RWPE2 (cell line): Measurements from ENCODE around the gene TSHZ2.

Source experiments
- ATAC-seq: fragments of 200-7000 bp; cut with Tn5 transposase; 3 replicates; pipeline ENCODE4 v1.9.1; 2021; ENCODE audit warnings: low read depth
- DNase-seq: peaks from one replicate; pipeline ENCODE4 v3.0.0-alpha.2; 2020; ENCODE audit warnings: low spot score
- H3K27ac ChIP-seq: fragments of 450-650 bp; 2 replicates; pipeline ENCODE4 v1.5.1; 2017; ENCODE audit warnings: mild to moderate bottlenecking; ENCODE audit not compliant: poor library complexity, severe bottlenecking
- H3K27me3 ChIP-seq: fragments of 250-450 bp; sonication (Bioruptor Pico); 2 replicates; pipeline ENCODE4 v1.5.1; 2021; ENCODE audit warnings: mild to moderate bottlenecking, moderate library complexity; ENCODE audit not compliant: insufficient read depth, poor library complexity, severe bottlenecking
- H3K36me3 ChIP-seq: fragments of 250-450 bp; sonication (Bioruptor Pico); 2 replicates; pipeline ENCODE4 v1.5.1; 2020; ENCODE audit warnings: low read depth, mild to moderate bottlenecking, moderate library complexity
- H3K4me1 ChIP-seq: fragments of 250-450 bp; sonication (Bioruptor Pico); 2 replicates; pipeline ENCODE4 v1.5.1; 2021; ENCODE audit warnings: mild to moderate bottlenecking, moderate library complexity; ENCODE audit not compliant: insufficient read depth, poor library complexity, severe bottlenecking
- H3K4me3 ChIP-seq: fragments of 250-450 bp; sonication (Bioruptor Pico); 2 replicates; pipeline ENCODE4 v1.5.1; 2021; ENCODE audit warnings: mild to moderate bottlenecking, moderate library complexity; ENCODE audit not compliant: severe bottlenecking
- H3K9me3 ChIP-seq: fragments of 250-450 bp; sonication (Bioruptor Pico); 2 replicates; pipeline ENCODE4 v1.5.1; 2021; ENCODE audit warnings: mild to moderate bottlenecking, moderate library complexity; ENCODE audit not compliant: severe bottlenecking
- CTCF ChIP-seq: fragments of 450-650 bp; IDR thresholded peaks from one replicate; pipeline ENCODE4 v1.5.1; 2017; ENCODE audit warnings: mild to moderate bottlenecking, moderate library complexity; ENCODE audit not compliant: poor library complexity, severe bottlenecking

Gene TSHZ2

GRCh38 chr20:53070706-53071392 is 98.7 kb downstream of the TSHZ2 start:
- TF ChIP-seq CTCF, result no peak
- Histone ChIP-seq H3K27ac (no peak overlapping the region), H3K4me3 (no peak overlapping the region), H3K27me3 (no peaks in the 10 kb centered on the region), H3K36me3 (no peaks in the 10 kb centered on the region), H3K9me3 (no peaks in the 10 kb centered on the region), H3K4me1 (peaks cover 31% of the 10 kb centered on the region)
- ATAC-seq, result peak; percentile 37
- no peak for DNase-seq

GRCh38 chr20:53071833-53072232 is 99.7 kb downstream of the TSHZ2 start:
- DNase-seq (no peak), ATAC-seq (no peak)
- H3K9me3 ChIP-seq, result no peaks in the 10 kb centered on the region
- H3K4me1 ChIP-seq, result peaks cover 36% of the 10 kb centered on the region
- no peak overlapping the region for H3K27ac ChIP-seq
- no peaks in the 10 kb centered on the region for H3K27me3 ChIP-seq
- H3K36me3 ChIP-seq, result no peaks in the 10 kb centered on the region
- TF ChIP-seq CTCF, result no peak
- H3K4me3 ChIP-seq, result no peak overlapping the region

GRCh38 chr20:53072923-53073579 is 100.9 kb downstream of the TSHZ2 start:
- Histone ChIP-seq H3K9me3 (no peaks in the 10 kb centered on the region), H3K4me3 (no peak overlapping the region), H3K36me3 (no peaks in the 10 kb centered on the region), H3K27ac (no peak overlapping the region), H3K27me3 (no peaks in the 10 kb centered on the region), H3K4me1 (peaks cover 48% of the 10 kb centered on the region)
- DNase-seq, result no peak
- TF ChIP-seq CTCF, result no peak
- no peak for ATAC-seq

GRCh38 chr20:53073636-53074415 is 101.7 kb downstream of the TSHZ2 start:
- Histone ChIP-seq H3K36me3 (no peaks in the 10 kb centered on the region), H3K27ac (no peak overlapping the region), H3K9me3 (no peaks in the 10 kb centered on the region), H3K27me3 (no peaks in the 10 kb centered on the region), H3K4me3 (no peak overlapping the region), H3K4me1 (peaks cover 48% of the 10 kb centered on the region)
- ATAC-seq (no peak), DNase-seq (no peak)
- TF ChIP-seq CTCF, result no peak
